Left kidney (tissue), 8 donors: ENCODE measurements around the gene CPO. TPM values are rescaled to one million over a fixed set of nuclear protein-coding genes. Genes with fewer than 3 reads are reported as not detected.
"Not testable (repeated sequence)": the region's sequence is repeated elsewhere in the genome, so short reads cannot be mapped to it uniquely, and the experiment has no call there.

Source experiments
- DNase-seq: peaks from one replicate; pipeline ENCODE4 v3.0.0-alpha.2; 2013
- long read RNA-seq, 8 donors: transcript quantifications; one replicate each; lab custom pipeline, GENCODE V29; 2026
- polyA plus RNA-seq: library from polyadenylated mRNA; unstranded; fragments of 120-200 nt; gene quantifications from one replicate; pipeline ENCODE4 v1.2.1, GENCODE V29; 2013; ENCODE audit not compliant: insufficient read length

Gene CPO, protein sequence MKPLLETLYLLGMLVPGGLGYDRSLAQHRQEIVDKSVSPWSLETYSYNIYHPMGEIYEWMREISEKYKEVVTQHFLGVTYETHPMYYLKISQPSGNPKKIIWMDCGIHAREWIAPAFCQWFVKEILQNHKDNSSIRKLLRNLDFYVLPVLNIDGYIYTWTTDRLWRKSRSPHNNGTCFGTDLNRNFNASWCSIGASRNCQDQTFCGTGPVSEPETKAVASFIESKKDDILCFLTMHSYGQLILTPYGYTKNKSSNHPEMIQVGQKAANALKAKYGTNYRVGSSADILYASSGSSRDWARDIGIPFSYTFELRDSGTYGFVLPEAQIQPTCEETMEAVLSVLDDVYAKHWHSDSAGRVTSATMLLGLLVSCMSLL
- polyA plus RNA-seq: 1.7 TPM
- long read RNA-seq, donor 1: 0 reads
- long read RNA-seq, donor 2: 0 reads
- long read RNA-seq, donor 3: 0 reads
- long read RNA-seq, donor 4: 0 reads
- long read RNA-seq, donor 5: 0 reads
- long read RNA-seq, donor 6: 0 reads
- long read RNA-seq, donor 7: 0 reads
- long read RNA-seq, donor 8: 0 reads

DNA sequence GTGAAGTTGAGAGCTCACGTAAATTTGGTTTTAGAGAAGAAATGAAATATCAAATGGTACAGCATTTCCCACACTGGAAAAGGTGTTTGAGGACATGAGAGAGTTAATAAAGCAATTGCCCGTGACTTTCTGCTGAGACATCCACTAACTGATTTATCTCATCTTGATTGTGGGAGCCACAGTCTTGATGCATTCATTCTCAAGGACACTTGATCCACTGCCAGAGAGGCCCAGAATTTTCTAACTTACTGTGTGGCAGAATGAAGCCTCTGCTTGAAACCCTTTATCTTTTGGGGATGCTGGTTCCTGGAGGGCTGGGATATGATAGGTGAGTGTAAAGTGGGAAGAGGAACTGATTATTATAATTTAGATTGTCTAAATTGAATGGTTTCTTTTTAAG is at the start of gene CPO:
Gene CPO (plus strand): TSS at position 179 of the 400 bp plus-strand sequence. CDS start 82 bp downstream, at position 261.
- no peak for DNase-seq

DNA sequence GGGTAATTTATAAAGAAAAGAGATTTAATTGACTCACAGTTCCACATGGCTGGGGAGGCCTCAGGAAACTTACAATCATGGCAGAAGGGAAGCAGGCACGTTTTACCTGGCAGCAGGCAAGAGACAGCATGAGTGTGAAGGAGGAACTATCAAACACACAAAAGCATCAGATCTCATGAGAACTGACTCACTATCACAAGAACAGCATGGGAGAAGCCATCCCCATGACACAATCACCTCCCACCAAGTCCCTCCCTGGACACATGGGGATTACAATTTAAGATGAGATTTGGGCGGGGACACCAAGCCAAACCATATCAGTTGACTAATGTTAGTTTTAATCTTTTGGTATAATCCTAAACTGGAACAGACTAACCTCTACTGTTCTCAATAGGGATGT is 49.1 kb upstream of the CPO start:
- DNase-seq: no peak

GRCh38 chr2:206890926-206891325 is 48.4 kb upstream of the CPO start:
- no peak for DNase-seq

- no peak for DNase-seq
These were observed 24.2 kb upstream of the CPO start for GRCh38 chr2:206915121-206915520.

- no peak for DNase-seq
These were observed 21.1 kb upstream of the CPO start for GRCh38 chr2:206918263-206918662.

- DNase-seq: no peak
These were observed 19.0 kb upstream of the CPO start for GRCh38 chr2:206920310-206920709.

GRCh38 chr2:206920951-206921350 is 18.4 kb upstream of the CPO start:
- DNase-seq: no peak

DNA sequence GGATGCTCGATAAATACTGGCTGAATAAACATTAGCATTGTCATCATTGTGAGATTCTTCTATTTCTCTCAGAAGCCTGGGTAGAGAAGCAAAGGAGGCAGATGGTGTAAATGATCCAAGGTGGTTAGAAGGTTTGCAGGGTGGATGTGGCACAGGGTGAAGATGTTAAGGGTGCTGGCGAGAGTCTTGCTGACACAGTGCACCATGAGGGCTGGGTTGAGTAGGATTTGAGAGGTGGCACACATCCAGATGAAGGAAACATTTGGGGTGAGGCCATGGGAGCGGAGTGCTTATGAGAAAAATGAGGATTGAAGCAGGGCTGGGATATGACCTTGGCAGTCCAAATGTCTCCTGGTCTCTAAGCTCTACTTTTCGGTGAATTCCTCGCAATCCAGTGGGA is 17.8 kb upstream of the CPO start:
- DNase-seq: no peak

DNA sequence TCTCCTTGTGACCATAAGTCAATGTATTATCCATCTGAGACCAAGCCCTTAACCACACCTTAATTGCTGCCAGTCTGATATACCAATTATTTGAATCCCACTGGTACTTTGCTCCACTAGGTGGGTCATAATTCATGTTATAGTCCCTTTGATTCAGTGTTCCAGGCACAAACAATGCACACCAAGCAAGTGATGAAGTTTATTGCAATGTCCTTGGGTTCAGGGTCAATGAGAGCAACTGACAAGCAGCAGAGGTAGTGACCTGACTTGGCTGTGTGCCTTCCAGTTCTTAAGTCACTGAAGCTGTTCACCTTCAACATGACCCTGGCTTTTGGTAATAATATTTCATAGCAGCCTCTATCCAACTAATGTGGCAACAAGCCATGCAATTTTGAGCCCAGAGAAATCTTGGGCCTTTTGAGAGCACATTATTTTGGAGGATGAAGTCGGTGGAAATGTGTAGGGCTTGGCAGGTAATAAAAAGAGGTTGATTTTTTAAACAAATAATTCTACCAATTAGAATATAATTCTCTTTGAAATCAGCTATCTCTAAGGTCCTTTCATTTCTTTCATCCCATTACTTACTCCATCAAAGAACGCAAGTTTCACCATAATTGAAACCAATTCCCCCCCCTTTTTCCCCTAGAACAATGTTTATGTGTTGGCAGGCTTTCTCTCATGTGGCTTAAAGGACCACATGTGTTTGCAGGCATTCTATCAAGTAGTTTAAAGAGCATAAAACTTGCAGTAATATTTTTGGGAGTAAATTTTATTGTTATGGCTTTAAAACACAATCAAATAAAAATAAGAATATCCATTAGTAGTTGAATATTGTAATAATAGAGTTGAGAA is 3.1 kb upstream of the CPO start:
- DNase-seq: no peak

- DNase-seq: no peak
These were observed 2.5 kb upstream of the CPO start for GRCh38 chr2:206936843-206937230.

GRCh38 chr2:206937555-206937954 is 1.8 kb upstream of the CPO start:
- no peak for DNase-seq

- no peak for DNase-seq
These were observed 1.2 kb downstream of the CPO start for GRCh38 chr2:206940546-206940945.

GRCh38 chr2:206942592-206943478 is 3.5 kb downstream of the CPO start:
- no peak for DNase-seq

- not testable (repeated sequence) for DNase-seq
These were observed 14.1 kb downstream of the CPO start for GRCh38 chr2:206953404-206953803.

GRCh38 chr2:206955253-206955652 is 15.9 kb downstream of the CPO start:
- DNase-seq: no peak

DNA sequence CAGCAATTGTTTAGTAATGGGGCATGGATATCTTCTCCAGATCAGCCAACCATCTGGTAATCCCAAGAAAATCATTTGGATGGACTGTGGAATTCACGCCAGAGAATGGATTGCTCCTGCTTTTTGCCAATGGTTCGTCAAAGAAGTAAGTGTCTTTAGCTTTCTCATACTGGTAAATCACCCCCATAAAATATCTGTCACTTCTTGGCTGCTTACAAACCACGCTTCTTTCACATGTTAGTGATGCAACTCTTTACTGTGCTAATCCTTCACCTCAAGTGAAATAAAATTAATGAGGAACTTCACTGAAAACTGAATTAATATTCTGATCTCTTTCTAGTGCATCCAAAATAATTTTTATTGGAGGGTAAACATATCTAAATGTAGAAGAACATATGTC is 18.9 kb downstream of the CPO start:
- DNase-seq: no peak

- no peak for DNase-seq
These were observed 23.6 kb downstream of the CPO start for GRCh38 chr2:206962966-206963365.

GRCh38 chr2:206968134-206969086 is 29.1 kb downstream of the CPO start:
- DNase-seq: no peak

- no peak for DNase-seq
These were observed 29.9 kb downstream of the CPO start for GRCh38 chr2:206969192-206969591.

- DNase-seq: no peak
These were observed 31.5 kb downstream of the CPO start for GRCh38 chr2:206970589-206971360.
